GM21515 (cell line): ENCODE measurements around the gene GFY.

Experiments
- ATAC-seq: cut with Tn5 transposase; IDR thresholded peaks from one replicate; pipeline ENCODE4 v1.9.1; 2021; ENCODE audit not compliant: unreplicated experiment

The GFY gene

DNA sequence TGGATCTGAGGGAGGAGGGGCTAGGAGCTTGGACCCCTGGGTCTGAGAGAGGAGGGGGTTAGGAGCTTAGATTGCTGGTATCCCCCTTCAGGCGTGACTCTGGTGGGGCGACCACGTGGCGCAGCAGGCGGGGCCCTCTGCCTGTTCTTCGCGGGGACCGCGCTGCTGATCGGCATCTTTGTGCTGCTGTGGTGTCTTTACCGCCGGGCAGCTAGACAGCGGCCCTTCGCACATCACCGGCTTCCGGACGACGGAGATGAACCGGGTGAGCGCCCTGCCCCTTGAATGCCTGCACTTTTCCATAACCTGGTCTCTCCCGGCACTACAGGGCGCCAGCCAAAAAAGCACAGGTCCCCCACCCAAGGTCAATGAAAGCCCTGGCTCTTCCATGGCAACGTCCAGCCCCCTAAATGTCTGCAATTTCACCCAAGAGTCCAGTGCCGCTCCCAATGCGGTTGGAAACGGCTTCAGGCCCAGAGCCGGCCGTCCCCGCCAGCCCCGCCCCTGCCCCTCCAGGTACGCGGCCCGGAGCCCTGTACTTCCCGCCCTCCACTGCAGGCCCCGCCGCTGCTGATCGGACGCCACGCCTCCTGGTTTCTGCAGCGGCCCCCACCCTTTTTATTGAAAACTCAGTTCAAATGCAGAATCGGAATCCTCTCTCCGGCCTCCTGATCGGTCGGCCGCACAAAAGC, 2.8 kb downstream of the GFY start:
- no peak for ATAC-seq

- ATAC-seq, result no peak
These were observed 3.6 kb downstream of the GFY start for GRCh38 chr19:49428547-49429451.

GRCh38 chr19:49430172-49430677, 5.0 kb downstream of the GFY start:
- ATAC-seq, result no peak

DNA sequence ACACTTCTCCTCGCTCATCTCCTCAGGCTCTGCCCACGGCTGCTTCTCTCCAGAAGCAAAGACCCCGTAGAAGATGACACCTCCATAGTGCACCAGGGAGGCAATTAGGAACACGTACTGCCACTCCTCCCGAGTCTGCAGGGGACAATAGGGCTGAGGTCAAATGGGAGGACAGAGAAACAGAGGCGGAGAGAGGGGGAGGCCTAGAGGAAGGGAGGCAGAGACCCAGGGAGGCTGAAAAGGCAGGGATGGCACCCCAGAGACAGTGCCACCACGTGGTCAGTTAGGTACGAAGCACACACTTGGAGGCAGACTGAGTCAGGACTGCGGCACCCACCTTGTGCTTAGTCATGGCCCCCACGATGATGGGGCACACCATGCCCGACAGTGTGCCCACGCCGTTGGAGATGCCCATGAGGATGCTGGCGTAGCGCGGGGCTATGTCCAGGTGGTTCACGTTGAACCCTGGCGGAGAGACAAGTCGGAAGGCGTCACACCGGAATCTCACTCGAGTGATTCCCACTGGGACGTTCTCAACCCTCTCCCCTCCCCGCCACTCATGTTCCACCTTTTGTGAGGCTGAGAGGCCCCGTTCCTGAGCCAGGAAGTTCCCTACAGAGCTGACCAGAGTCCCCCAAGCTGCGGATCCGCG, 5.6 kb downstream of the GFY start:
- ATAC-seq, result no peak

DNA sequence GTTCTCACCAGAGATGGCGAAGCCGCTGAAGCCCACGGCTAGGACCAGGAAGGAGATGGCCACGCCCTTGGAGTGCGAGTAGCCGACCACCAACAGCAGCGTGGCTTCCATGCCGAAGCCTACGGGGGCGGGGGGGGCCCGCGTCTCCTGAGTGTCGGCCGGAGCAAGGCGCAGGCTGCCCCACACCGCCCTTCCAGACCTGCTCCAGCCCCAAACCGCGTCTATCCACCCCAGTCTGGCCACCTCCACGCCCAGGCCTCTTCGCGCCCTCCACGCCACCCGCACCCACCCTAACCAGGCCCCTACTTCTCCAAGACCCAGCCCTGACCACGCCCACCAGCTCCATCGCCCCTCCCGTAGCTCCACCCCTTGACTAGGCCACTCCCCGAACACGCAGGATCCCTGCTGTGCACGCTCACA, 6.2 kb downstream of the GFY start:
- ATAC-seq, result no peak

GRCh38 chr19:49432141-49433073, 7.2 kb downstream of the GFY start:
- no peak for ATAC-seq

GRCh38 chr19:49433240-49433901, 8.2 kb downstream of the GFY start:
- ATAC-seq, result no peak

DNA sequence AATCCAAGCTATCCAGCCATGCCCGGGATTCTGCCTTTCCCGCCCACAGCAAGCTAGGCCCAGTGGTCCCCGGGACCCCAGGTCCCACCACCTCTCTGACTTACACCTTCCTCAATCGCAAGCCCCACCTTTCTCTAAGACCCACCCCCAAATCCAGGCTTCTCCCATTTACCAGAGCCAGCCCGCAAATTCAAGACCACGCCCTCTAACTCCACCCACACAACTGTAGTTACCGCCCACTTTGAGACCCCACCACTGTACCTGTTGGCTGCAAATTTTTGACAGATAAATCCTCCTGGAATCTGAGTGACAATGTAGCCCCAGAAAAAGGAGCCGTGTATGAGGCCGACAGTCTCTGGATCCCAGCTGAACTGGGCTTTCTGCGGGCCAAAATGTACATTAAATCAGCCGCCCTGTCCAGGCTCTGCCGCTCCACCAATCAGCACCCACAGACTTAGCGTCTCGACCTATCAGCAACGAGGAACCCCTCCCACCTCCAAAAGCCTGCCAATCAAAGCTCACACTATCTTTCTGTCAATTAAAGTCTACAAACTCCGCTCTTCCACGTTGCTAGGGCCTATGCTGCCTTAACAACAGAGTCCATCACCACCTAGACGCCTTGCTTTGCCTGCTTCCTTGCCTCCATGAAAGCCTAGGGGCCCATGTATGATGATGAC, 9.9 kb downstream of the GFY start:
- no peak for ATAC-seq

- ATAC-seq, result no peak
These were observed 10.5 kb downstream of the GFY start for GRCh38 chr19:49435670-49436069.

GRCh38 chr19:49436381-49437017, 11.3 kb downstream of the GFY start:
- ATAC-seq, result no peak

DNA sequence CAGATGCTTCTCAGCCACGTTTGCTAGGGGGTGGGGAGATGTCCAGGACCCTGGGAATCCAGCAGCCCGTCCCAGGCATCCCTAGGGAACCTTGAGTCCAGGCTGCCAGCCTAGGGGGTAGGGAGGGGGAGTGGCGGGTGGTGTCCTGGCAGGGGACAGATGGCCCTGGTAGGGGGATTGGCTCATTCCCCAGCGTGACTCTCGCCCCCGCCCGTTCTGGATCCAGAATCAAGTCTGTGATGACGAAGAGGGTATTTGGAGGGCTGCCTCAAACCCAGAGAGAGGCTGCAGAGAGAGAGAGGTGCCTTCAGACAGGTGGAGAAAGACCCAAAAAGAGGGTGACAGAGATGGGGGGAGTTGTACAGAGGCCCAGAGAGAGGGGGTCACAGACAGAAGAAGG, 12.0 kb downstream of the GFY start:
- no peak for ATAC-seq

- ATAC-seq, result no peak
These were observed 13.1 kb downstream of the GFY start for GRCh38 chr19:49438261-49438660.

GRCh38 chr19:49439836-49440235, 14.6 kb downstream of the GFY start:
- no peak for ATAC-seq

DNA sequence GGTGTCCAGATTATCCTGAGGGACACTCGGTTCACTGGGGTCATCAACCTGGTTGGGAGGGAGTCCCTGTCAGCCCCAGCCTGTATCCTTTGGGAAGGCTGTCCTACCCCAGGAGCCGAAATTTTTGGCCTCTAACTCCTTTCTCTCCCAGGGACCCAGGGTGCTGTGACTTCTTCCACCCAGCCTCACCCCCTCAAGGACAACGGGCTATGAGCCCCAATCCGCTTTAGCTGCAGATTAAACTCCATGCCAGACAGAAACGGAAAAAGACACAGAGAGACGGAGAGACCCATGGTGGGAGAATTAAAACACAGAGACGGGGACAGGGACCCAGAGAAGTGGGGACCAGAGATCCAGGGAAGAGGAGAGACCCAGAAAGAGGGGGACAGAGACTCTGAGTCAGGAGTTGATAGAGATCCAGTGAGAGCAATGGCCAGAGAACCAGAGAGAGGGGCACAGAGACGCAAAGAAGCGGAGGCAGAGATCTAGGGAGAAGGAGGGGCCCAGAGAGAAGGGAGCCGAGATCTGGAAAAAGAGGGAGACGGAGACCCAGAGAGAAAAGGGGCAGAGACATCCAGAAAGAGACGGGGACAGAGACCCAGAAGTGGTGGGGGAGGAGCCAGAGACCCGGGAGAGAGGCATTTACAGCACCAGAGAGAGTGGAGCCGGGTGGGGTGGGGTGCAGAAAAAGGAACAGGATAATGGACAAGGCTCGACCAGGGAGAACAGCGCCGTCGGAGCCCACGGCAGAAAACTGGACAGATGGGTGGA, 15.4 kb downstream of the GFY start:
- ATAC-seq, result no peak

DNA sequence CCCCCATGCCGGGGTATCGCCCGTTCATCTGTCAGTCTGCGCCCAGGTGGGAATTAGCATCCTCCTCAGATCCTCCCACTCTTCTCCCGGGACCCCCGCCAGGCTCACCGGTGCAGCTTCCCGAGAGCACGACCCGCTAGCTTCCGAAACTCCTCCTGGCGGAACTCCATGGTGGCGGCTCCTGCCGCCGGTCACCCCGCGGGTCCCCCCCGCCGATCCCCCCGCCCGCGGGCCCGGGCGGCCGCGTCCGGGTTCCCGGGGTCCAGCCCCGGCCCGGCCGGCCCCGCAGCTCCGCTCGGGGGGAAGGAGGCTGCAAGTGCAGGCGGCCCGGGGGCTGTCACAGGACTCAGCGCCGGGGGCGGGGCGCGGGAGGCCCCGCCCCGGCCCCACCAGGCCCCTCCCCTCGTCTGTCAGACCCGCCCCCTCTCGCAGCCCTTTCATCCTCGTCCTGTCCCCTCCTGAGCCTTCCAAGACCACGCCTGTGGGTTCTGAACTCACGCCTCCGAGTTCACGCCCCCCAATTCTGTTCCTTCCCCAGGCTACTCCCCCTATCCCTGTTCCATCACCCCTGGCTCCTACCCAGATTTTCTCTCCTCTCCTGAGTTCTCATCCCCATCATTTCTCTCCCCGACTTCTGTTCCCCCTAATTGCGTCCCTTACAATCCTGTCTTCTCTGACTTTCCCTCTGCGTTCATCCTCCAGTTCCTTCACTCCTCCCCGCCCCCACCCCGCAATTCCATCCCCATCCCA, 16.2 kb downstream of the GFY start, which contains the start of gene SLC17A7:
SLC17A7 (minus strand) TSS at position 318 of the 750 bp plus-strand sequence; CDS start at position 170, 148 bp downstream.
- no peak for ATAC-seq

DNA sequence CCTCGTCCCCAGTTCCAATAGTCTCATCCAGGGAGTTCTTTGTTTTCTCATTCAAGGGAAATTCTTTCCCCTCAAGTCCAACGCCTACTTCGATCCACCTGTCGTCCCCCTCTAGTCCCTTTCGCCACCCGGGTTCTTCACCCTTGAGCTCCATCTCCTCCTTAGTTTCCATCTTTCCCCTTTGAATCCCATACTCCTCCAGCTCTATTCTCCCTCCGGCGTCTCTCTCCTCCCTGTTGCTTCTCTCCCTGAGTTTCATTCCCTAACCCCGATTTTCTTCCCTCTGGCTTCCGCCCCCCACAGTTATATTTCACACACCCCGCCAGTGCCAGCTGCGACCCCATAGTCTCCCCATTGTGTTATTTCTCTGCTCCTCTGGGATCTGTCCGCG, 16.8 kb downstream of the GFY start:
- no peak for ATAC-seq

GRCh38 chr19:49442354-49442753, 17.2 kb downstream of the GFY start:
- ATAC-seq, result no peak
